Muscle of leg (tissue), 11 donors: ENCODE data around the gene ATM. TPM values are rescaled to one million over a fixed set of nuclear protein-coding genes. Genes with fewer than 3 reads are reported as not detected.
"Not testable (repeated sequence)": the region's sequence is repeated elsewhere in the genome, so short reads cannot be mapped to it uniquely, and the experiment has no call there.

ENCODE experiments used
- DNase-seq: peaks from one replicate; pipeline ENCODE4 v3.0.0; 2013
- H3K27ac ChIP-seq: one replicate; pipeline ENCODE4 v1.5.1; 2013; ENCODE audit warnings: mild to moderate bottlenecking, low read length, control low read depth
- H3K27me3 ChIP-seq: one replicate; pipeline ENCODE4 v1.6.1; 2013; ENCODE audit warnings: low read length; ENCODE audit not compliant: control insufficient read depth, insufficient read depth
- H3K36me3 ChIP-seq: one replicate; pipeline ENCODE4 v1.6.1; 2013; ENCODE audit warnings: low read length; ENCODE audit not compliant: control insufficient read depth, insufficient read depth
- H3K4me1 ChIP-seq: one replicate; pipeline ENCODE4 v1.6.1; 2013; ENCODE audit warnings: low read length; ENCODE audit not compliant: control insufficient read depth, insufficient read depth
- H3K4me3 ChIP-seq: one replicate; pipeline ENCODE4 v1.5.1; 2013; ENCODE audit warnings: low read length, control low read depth
- H3K9me3 ChIP-seq: replicated peaks from 2 replicates; pipeline ENCODE4 v1.6.1; 2013; ENCODE audit warnings: low read depth, low read length; ENCODE audit not compliant: control insufficient read depth
- WGBS: methylation state at CpG from one replicate; pipeline ENCODE4 v1.1.5; 2013; ENCODE audit warnings: missing lambda C conversion rate; ENCODE audit not compliant: insufficient coverage; 5-methylcytosine and 5-hydroxymethylcytosine counted together
- polyA plus RNA-seq, 8 donors: library from polyadenylated mRNA; unstranded; fragments of 120-200 nt; gene quantifications; one replicate each; pipeline versions ENCODE4 v1.2.1 to v1.2.3, GENCODE V29; 2013; ENCODE audit warnings: inconsistent platforms in 1 of 8, low replicate concordance in 1 of 8; ENCODE audit not compliant: insufficient read length in 8 of 8, insufficient read depth in 1 of 8
- total RNA-seq: library from RNA; stranded (reverse); fragments of 120-200 nt; gene quantifications from one replicate; pipeline ENCODE4 v1.2.4, GENCODE V29; 2013

ATM gene
- total and polyA plus RNA-seq, 9 donors = 27.8 to 53.8 (median 35.8) TPM

DNA sequence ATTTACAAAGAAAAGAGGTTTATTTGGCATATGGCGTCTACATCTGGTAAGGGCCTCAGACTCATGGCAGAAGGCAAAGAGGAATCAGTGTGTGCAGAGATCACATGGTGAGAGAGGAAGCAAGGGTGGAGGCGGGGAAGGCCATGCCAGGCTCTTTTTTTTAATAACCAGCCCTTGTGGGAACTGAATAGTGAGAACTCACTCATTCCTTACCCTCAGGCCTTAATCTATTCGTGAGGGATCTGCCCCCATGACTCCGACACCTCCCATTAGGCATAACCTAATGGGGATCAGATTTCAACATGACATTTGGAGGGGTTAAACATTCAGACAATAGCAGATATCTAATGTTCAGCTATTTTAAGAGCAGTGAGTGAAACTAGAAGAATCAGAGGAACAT lies 55.7 kb downstream of the ATM start:
- no peak overlapping the region for H3K27ac ChIP-seq
- DNase-seq = peak; percentile 12

GRCh38 chr11:108278954-108279353 lies 56.1 kb downstream of the ATM start:
- H3K4me3 ChIP-seq = no peak overlapping the region
- H3K4me1 ChIP-seq = no peaks in the 10 kb centered on the region
- no peaks in the 10 kb centered on the region for H3K9me3 ChIP-seq
- H3K36me3 ChIP-seq = peaks cover 17% of the 10 kb centered on the region
- no peaks in the 10 kb centered on the region for H3K27me3 ChIP-seq
- no peak overlapping the region for H3K27ac ChIP-seq
- WGBS = no CpG with 5 or more reads among the region's 4 CpGs
- DNase-seq = no peak

More for the DNA sequence above, 55.7 kb downstream of the ATM start:
- Histone ChIP-seq H3K4me3 (no peak overlapping the region), H3K9me3 (peaks cover 1% of the 10 kb centered on the region), H3K36me3 (peaks cover 20% of the 10 kb centered on the region), H3K27me3 (no peaks in the 10 kb centered on the region), H3K4me1 (no peaks in the 10 kb centered on the region)
- WGBS = 78% methylated on average over 1 of the region's 4 CpGs

- Histone ChIP-seq H3K4me1 (no peaks in the 10 kb centered on the region), H3K27ac (no peak overlapping the region), H3K27me3 (no peaks in the 10 kb centered on the region), H3K36me3 (peaks cover 21% of the 10 kb centered on the region), H3K4me3 (no peak overlapping the region), H3K9me3 (no peaks in the 10 kb centered on the region)
- DNase-seq = no peak
- no CpG with 5 or more reads among the region's 1 CpG for WGBS
Measured at GRCh38 chr11:108286370-108286769, 63.5 kb downstream of the ATM start.

DNA sequence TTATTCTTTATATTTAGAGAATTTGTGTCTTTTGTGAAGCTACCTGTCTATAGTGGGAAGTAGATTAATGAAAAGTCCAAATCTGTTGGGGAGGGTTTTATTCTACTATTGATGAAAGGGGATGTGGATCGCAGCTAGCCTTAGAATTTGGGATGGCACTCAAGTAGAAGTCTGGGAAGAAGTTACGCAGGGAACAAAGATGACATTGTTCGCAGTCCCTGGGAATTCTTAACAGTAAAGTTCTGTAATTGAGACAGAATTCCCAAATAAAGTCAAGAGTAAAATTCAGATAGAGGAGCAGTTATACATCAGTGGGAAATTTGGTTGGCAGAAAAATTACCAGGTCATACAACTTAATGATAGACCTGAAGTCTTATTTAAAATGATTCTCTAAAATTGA lies 64.1 kb downstream of the ATM start:
- WGBS = 60% methylated on average over 1 of the region's 3 CpGs
- H3K4me1 ChIP-seq = no peaks in the 10 kb centered on the region
- DNase-seq = no peak
- H3K36me3 ChIP-seq = peaks cover 25% of the 10 kb centered on the region
- H3K27me3 ChIP-seq = no peaks in the 10 kb centered on the region
- H3K9me3 ChIP-seq = no peaks in the 10 kb centered on the region
- H3K27ac ChIP-seq = no peak overlapping the region
- H3K4me3 ChIP-seq = no peak overlapping the region

GRCh38 chr11:108289066-108289465 lies 66.2 kb downstream of the ATM start:
- not testable (repeated sequence) for H3K4me1 ChIP-seq, H3K9me3 ChIP-seq, DNase-seq, H3K27me3 ChIP-seq, H3K4me3 ChIP-seq, H3K27ac ChIP-seq
- peaks cover 22% of the 10 kb centered on the region for H3K36me3 ChIP-seq

DNA sequence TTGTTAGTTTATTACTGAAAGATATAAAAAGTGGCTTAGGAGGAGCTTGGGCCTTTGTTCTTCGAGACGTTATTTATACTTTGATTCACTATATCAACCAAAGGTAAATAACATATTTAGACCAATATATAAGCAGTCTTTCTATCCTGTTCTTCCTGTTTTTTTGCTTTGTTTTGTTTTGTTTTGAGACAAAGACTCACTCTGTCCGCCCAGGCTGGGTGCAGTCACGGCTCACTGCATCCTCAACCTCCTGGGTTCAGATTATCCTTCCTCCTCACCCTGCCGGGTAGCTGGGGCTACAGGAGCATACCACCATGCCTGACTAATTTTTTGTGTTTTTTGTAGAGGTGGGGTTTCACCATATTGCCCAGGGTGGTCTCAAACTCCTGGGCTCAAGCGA lies 66.8 kb downstream of the ATM start:
- peaks cover 20% of the 10 kb centered on the region for H3K36me3 ChIP-seq
- no peak for DNase-seq
- H3K9me3 ChIP-seq = no peaks in the 10 kb centered on the region
- no peaks in the 10 kb centered on the region for H3K4me1 ChIP-seq
- no peak overlapping the region for H3K4me3 ChIP-seq
- no peak overlapping the region for H3K27ac ChIP-seq
- H3K27me3 ChIP-seq = no peaks in the 10 kb centered on the region
- no CpG with 5 or more reads among the region's 6 CpGs for WGBS

- no peaks in the 10 kb centered on the region for H3K9me3 ChIP-seq
- peaks cover 22% of the 10 kb centered on the region for H3K36me3 ChIP-seq
- H3K27me3 ChIP-seq = no peaks in the 10 kb centered on the region
- WGBS = 100% methylated on average over 1 of the region's 3 CpGs
- H3K27ac ChIP-seq = no peak overlapping the region
- H3K4me1 ChIP-seq = no peaks in the 10 kb centered on the region
- no peak for DNase-seq
- H3K4me3 ChIP-seq = no peak overlapping the region
Measured at GRCh38 chr11:108293229-108293628, 70.4 kb downstream of the ATM start.

DNA sequence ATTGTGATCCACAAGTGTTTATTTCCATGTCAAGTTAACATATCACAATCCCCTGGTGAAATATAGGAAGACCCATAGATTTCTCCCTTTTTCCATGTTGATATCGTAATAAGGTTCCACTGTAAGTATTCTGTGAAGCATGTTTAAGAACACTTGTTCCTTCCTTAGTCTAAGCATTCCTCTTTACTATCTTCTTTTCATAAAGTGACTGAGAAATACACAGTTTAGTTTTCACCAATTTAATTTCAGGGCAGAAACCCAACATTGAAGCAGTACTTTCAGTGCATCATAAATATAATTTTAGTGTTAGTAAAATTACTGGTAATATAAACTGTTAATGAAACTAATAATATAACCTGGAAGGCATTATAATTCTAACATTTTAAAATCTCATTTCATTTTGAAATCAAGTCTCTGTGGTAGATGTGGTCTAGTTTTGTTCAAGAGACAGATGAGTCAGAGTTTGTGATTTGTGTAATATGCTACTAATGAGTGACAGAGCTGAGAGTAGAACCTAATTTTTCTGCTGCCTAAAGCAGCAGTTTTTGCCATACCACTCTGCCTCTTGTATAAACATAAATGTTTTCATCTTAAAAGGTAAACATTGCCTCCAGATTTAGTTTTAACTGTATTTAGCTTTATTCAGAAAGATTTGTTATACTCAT lies 79.4 kb downstream of the ATM start:
- no CpG with 5 or more reads among the region's 1 CpG for WGBS
- peaks cover 4% of the 10 kb centered on the region for H3K36me3 ChIP-seq
- no peaks in the 10 kb centered on the region for H3K4me1 ChIP-seq
- H3K27ac ChIP-seq = no peak overlapping the region
- H3K9me3 ChIP-seq = no peaks in the 10 kb centered on the region
- H3K27me3 ChIP-seq = no peaks in the 10 kb centered on the region
- no peak overlapping the region for H3K4me3 ChIP-seq
- no peak for DNase-seq

GRCh38 chr11:108307751-108308150 lies 84.9 kb downstream of the ATM start:
- DNase-seq = no peak
- Histone ChIP-seq H3K27ac (no peak overlapping the region), H3K4me1 (no peaks in the 10 kb centered on the region), H3K9me3 (no peaks in the 10 kb centered on the region), H3K27me3 (no peaks in the 10 kb centered on the region), H3K4me3 (no peak overlapping the region), H3K36me3 (peaks cover 10% of the 10 kb centered on the region)
- WGBS = 100% methylated on average over 1 of the region's 3 CpGs

DNA sequence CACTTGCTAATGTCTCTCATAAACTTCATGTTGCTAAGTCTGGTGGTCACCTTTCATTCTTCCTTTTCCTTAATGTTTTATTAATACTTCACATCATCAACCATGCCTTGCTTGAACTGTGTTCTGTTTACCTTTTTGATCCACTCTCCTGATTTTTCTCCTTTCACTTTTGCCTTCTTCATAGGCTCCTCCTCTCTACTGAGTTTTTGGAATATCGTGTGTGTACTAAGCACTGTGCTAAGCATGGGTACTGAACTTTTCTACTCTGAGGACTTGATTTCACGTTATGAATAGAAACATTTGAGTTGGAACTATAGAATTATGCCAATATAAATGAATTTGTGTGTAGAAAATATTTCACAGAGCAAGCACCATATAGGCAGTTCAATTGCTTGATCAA lies 90.6 kb downstream of the ATM start:
- no peak for DNase-seq
- no peaks in the 10 kb centered on the region for H3K4me1 ChIP-seq
- no CpG with 5 or more reads among the region's 2 CpGs for WGBS
- H3K9me3 ChIP-seq = no peaks in the 10 kb centered on the region
- H3K27me3 ChIP-seq = no peaks in the 10 kb centered on the region
- no peak overlapping the region for H3K27ac ChIP-seq
- H3K36me3 ChIP-seq = peaks cover 22% of the 10 kb centered on the region
- no peak overlapping the region for H3K4me3 ChIP-seq

- Histone ChIP-seq H3K27me3 (no peaks in the 10 kb centered on the region), H3K27ac (no peak overlapping the region), H3K4me3 (no peak overlapping the region), H3K9me3 (no peaks in the 10 kb centered on the region), H3K4me1 (no peaks in the 10 kb centered on the region), H3K36me3 (peaks cover 25% of the 10 kb centered on the region)
- 100% methylated on average over 1 of the region's 3 CpGs for WGBS
- no peak for DNase-seq
Measured at GRCh38 chr11:108316061-108316460, 93.2 kb downstream of the ATM start.
